GM12878 (cell line): ENCODE measurements around the gene KRTAP3-3. TPM values are rescaled to one million over a fixed set of nuclear protein-coding genes. Genes with fewer than 3 reads are reported as not detected.

Experiments
- ATAC-seq: fragments of 200-7000 bp; cut with Tn5 transposase; 3 replicates; pipeline ENCODE4 v1.9.1; 2020; ENCODE audit warnings: mild to moderate bottlenecking, moderate library complexity
- BruUV-seq: library from RNA; stranded (reverse); fragments of 400-500 nt; replicated peaks from 2 replicates; lab custom pipeline; 2021; lab: Mats Ljungman, UMichigan
- CTCF ChIA-PET: fragments of 300-600 bp; sonication (Branson Sonifier 250); formaldehyde crosslinking; extraction: SDS; loops from one replicate; lab custom pipeline; 2021; ENCODE audit warnings: inconsistent platforms; lab: Yijun Ruan, JAX
- POLR2A ChIA-PET: fragments of 350-600 bp; formaldehyde crosslinking; extraction: SDS; loops from one replicate; lab custom pipeline; 2021; ENCODE audit warnings: inconsistent platforms; lab: Charles Lee
- RAD21 ChIA-PET: fragments of 300-600 bp; sonication (Branson Sonifier 250); formaldehyde crosslinking; loops from one replicate; lab custom pipeline; 2023; ENCODE audit warnings: antibody characterized with exemption; ENCODE audit not compliant: unreplicated experiment; lab: Charles Lee
- SMC1A ChIA-PET: fragments of 300-600 bp; sonication (Branson Sonifier 250); formaldehyde crosslinking; loops from one replicate; lab custom pipeline; 2023; ENCODE audit not compliant: unreplicated experiment, uncharacterized antibody; lab: Charles Lee
- DNase-seq: peaks from one replicate; pipeline ENCODE4 v3.0.0-alpha.2; 2011; ENCODE audit warnings: low read depth, low spot score
- FAIRE-seq: peaks from 3 replicates; lab custom pipeline; 2011; peaks lifted over from hg19 to GRCh38; lab: Jason Lieb, UNC
- H2AFZ ChIP-seq: 2 replicates; pipeline ENCODE4 v1.6.0; 2011; ENCODE audit warnings: low read depth, low read length, control low read depth; ENCODE audit not compliant: control insufficient read depth
- H3K27ac ChIP-seq: 2 replicates; pipeline ENCODE4 v1.5.1; 2011; ENCODE audit warnings: control low read depth; ENCODE audit not compliant: control insufficient read depth, insufficient read depth
- H3K27me3 ChIP-seq, 2 experiments: replicated peaks in 1 of 2; 2 replicates each; pipeline versions ENCODE4 v1.6.0 to v1.6.1; 2011; ENCODE audit warnings: low read length in 1 of 2; ENCODE audit not compliant: control insufficient read depth in 2 of 2, insufficient read depth in 2 of 2
- H3K36me3 ChIP-seq, 2 experiments: 2 replicates each; pipeline ENCODE4 v1.5.1; 2011; ENCODE audit warnings: low read length in 1 of 2; ENCODE audit not compliant: control insufficient read depth in 2 of 2, insufficient read depth in 2 of 2
- H3K4me1 ChIP-seq: 2 replicates; pipeline ENCODE4 v1.6.1; 2011; ENCODE audit warnings: mild to moderate bottlenecking, low read length, moderate library complexity, mixed read lengths; ENCODE audit not compliant: control insufficient read depth, insufficient read depth
- H3K4me2 ChIP-seq: 2 replicates; pipeline ENCODE4 v1.6.0; 2011; ENCODE audit warnings: control low read depth; ENCODE audit not compliant: control insufficient read depth, insufficient read depth
- H3K4me3 ChIP-seq: fragments of 200-600 bp; sonication (generic); 2 replicates; pipeline ENCODE4 v1.5.1; 2016
- H3K79me2 ChIP-seq: 2 replicates; pipeline ENCODE4 v1.6.0; 2011; ENCODE audit warnings: low read length; ENCODE audit not compliant: control insufficient read depth, insufficient read depth
- H3K9ac ChIP-seq: 2 replicates; pipeline ENCODE4 v1.8.0; 2011; ENCODE audit warnings: low read length, control low read depth, mixed read lengths; ENCODE audit not compliant: control insufficient read depth, insufficient read depth
- H3K9me3 ChIP-seq: replicated peaks from 3 replicates; pipeline ENCODE4 v1.5.1; 2011; ENCODE audit warnings: mild to moderate bottlenecking, low read length; ENCODE audit not compliant: control insufficient read depth, insufficient read depth
- H4K20me1 ChIP-seq: 2 replicates; pipeline ENCODE4 v1.6.0; 2011; ENCODE audit not compliant: control insufficient read depth, insufficient read depth
- CHD1 ChIP-seq: IDR thresholded peaks from 2 replicates; pipeline ENCODE4 v1.6.1; 2012; ENCODE audit warnings: low read depth, low read length, improper control_type of control experiment
- EZH2 ChIP-seq: IDR thresholded peaks from 2 replicates; pipeline ENCODE4 v1.6.1; 2012; ENCODE audit warnings: low read depth, mild to moderate bottlenecking, control low read depth, inconsistent platforms, low read length, borderline replicate concordance; ENCODE audit not compliant: control insufficient read depth
- MYB ChIP-seq: fragments of 150-350 bp; IDR thresholded peaks from 2 replicates; pipeline ENCODE4 v1.6.1; 2014; ENCODE audit warnings: mild to moderate bottlenecking, low read depth, low read length, borderline replicate concordance
- PAX8 ChIP-seq: fragments of 450-650 bp; IDR thresholded peaks from 2 replicates; pipeline ENCODE4 v1.6.1; 2017; ENCODE audit warnings: mild to moderate bottlenecking, moderate library complexity
- SIX5 ChIP-seq: IDR thresholded peaks from 2 replicates; pipeline ENCODE4 v1.6.1; 2011; ENCODE audit warnings: mild to moderate bottlenecking, low read depth, low read length, moderate library complexity; ENCODE audit not compliant: severe bottlenecking
- SMAD5 ChIP-seq: IDR thresholded peaks from 2 replicates; pipeline ENCODE4 v1.6.1; 2016; ENCODE audit warnings: antibody characterized with exemption, low read depth
- WGBS: methylation state at CpG from one replicate; pipeline ENCODE4 v1.1.6; 2016; ENCODE audit warnings: low lambda C conversion rate; ENCODE audit not compliant: insufficient replicate concordance, insufficient coverage; ENCODE audit errors: missing lambda C conversion rate; 5-methylcytosine and 5-hydroxymethylcytosine counted together
- in situ Hi-C: fragments of 300-500 bp; cut with MboI; formaldehyde crosslinking; loops from 9 replicates; pipeline ENCODE4 v1.14.3; 2018; ENCODE audit warnings: mixed read lengths
- intact Hi-C: fragments of 100-400 bp; cut with micrococcal nuclease; formaldehyde crosslinking; loops from one replicate; pipeline ENCODE4 v1.14.2; 2022; ENCODE audit not compliant: unreplicated experiment
- polyA plus RNA-seq, 11 experiments: library from polyadenylated mRNA; depleted of rRNA in 4 of 11; unstranded in 6 of 11; stranded (reverse) in 5 of 11; fragments of >200 nt; fragmentation: Nextera tagmentation in 4 of 11; fragmentation: Illumina TruSeq in 1 of 11; extraction: Ambion mirVana in 4 of 11; extraction: Trizol in 1 of 11; gene quantifications; 1 replicate in 1 of 11; 2 replicates in 10 of 11; pipeline versions ENCODE4 v1.2.1 to v1.2.3, GENCODE V29; 2011 to 2016; ENCODE audit warnings: inconsistent platforms in 2 of 11, missing spikeins in 2 of 11, low read depth in 1 of 11
- total RNA-seq, 4 experiments: library from RNA; depleted of rRNA in 3 of 4; stranded (reverse); fragments of >200 nt in 3 of 4; fragmentation: Illumina TruSeq in 1 of 4; extraction: Trizol in 1 of 4; gene quantifications; 2 replicates each; pipeline versions ENCODE4 v1.2.1 to v1.2.3, GENCODE V29; 2013 to 2021
- TF ChIP-seq, protein P1 (sequence below): fragments of 450-650 bp; IDR thresholded peaks from 2 replicates; pipeline ENCODE4 v1.6.1; 2017; ENCODE audit warnings: mild to moderate bottlenecking, moderate library complexity
- TF ChIP-seq, protein P2 (sequence below): IDR thresholded peaks from 2 replicates; pipeline ENCODE4 v1.6.1; 2012; ENCODE audit warnings: low read depth, low read length, improper control_type of control experiment
- TF ChIP-seq, protein P3 (sequence below): fragments of 450-650 bp; IDR thresholded peaks from 2 replicates; pipeline ENCODE4 v1.6.1; 2017; ENCODE audit warnings: mild to moderate bottlenecking
- TF ChIP-seq, protein P4 (sequence below): fragments of 450-650 bp; IDR thresholded peaks from 2 replicates; pipeline ENCODE4 v1.6.1; 2018; ENCODE audit warnings: mild to moderate bottlenecking, low read depth, moderate library complexity; ENCODE audit not compliant: partially characterized antibody

KRTAP3-3 gene
- total and polyA plus RNA-seq, 10 of the 15 experiments (the other 5 are each of a cell fraction or from before 2014, with no cell fraction given), result not detected

DNA sequence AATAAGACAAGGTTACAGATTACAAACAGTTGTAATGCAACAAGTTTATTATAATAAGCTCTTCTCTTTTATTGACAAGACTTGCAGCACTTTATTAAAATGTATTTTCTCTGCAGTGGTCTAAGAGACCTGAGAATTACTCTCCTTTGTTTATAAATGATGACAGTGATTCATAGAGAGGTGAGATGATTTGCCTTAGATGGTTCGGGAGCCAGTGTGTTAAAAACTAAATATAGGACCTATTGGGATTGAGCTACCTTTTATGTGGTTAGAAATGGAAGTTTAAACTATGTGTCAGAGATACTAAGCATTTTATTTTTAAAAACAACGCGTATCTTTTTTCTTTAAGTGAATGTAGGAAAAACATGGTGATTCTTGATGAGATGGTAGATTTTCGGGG lies 2.9 kb upstream of the KRTAP3-3 start (continued):
- TF ChIP-seq, protein P1, sequence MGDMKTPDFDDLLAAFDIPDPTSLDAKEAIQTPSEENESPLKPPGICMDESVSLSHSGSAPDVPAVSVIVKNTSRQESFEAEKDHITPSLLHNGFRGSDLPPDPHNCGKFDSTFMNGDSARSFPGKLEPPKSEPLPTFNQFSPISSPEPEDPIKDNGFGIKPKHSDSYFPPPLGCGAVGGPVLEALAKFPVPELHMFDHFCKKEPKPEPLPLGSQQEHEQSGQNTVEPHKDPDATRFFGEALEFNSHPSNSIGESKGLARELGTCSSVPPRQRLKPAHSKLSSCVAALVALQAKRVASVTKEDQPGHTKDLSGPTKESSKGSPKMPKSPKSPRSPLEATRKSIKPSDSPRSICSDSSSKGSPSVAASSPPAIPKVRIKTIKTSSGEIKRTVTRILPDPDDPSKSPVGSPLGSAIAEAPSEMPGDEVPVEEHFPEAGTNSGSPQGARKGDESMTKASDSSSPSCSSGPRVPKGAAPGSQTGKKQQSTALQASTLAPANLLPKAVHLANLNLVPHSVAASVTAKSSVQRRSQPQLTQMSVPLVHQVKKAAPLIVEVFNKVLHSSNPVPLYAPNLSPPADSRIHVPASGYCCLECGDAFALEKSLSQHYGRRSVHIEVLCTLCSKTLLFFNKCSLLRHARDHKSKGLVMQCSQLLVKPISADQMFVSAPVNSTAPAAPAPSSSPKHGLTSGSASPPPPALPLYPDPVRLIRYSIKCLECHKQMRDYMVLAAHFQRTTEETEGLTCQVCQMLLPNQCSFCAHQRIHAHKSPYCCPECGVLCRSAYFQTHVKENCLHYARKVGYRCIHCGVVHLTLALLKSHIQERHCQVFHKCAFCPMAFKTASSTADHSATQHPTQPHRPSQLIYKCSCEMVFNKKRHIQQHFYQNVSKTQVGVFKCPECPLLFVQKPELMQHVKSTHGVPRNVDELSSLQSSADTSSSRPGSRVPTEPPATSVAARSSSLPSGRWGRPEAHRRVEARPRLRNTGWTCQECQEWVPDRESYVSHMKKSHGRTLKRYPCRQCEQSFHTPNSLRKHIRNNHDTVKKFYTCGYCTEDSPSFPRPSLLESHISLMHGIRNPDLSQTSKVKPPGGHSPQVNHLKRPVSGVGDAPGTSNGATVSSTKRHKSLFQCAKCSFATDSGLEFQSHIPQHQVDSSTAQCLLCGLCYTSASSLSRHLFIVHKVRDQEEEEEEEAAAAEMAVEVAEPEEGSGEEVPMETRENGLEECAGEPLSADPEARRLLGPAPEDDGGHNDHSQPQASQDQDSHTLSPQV, result no peak
- no peak for TF ChIP-seq SIX5

DNA sequence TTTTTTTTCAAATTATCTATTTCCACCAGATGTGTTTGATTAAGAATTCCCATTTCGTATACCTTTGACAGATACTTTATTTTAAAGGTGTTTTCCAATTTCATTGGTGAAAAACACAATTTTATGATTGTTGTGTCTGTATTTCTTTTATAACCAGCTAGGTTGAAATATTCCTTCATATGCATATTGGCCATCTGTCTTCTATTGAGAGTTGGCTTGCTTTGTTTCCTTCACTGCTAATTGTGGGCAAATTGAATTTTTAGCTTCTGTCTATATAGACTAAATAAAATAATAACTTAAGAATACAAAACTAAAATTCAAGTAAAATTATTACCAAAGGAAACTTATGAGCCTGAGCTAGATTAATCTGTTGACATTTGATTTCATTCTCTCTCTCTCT lies 1.2 kb upstream of the KRTAP3-3 start:
- FAIRE-seq (no peak), DNase-seq (no peak), ATAC-seq (no peak)
- Histone ChIP-seq H2AFZ (no peak overlapping the region), H3K27ac (no peak overlapping the region), H3K4me2 (no peak overlapping the region), H3K27me3 (peaks cover 0 to 8% of the 10 kb centered on the region in 2 experiments; a peak in 1 of 4 replicates), H3K4me1 (no peaks in the 10 kb centered on the region), H3K9me3 (no peaks in the 10 kb centered on the region), H3K4me3 (no peak overlapping the region), H3K79me2 (no peaks in the 10 kb centered on the region), H4K20me1 (no peaks in the 10 kb centered on the region), H3K36me3 (no peaks in the 10 kb centered on the region), H3K9ac (no peak overlapping the region)
- ChIA-PET CTCF (interaction anchor here (0.6 to 1.7 kb wide), 2 partner anchors 9 to 138 kb away, joined by 4 read pairs; no protein-coding TSS in a partner anchor), RAD21 (no interaction called here), POLR2A (no interaction called here), SMC1A (no interaction called here)
- intact Hi-C loops, result no loop called here
- in situ Hi-C loops, result no loop called here
- no TSS peak for BruUV-seq
- 0% methylated on average over 1 of the region's 1 CpG for WGBS
- no peak for TF ChIP-seq SMAD5
- TF ChIP-seq MYB, result no peak
- TF ChIP-seq, protein P2, sequence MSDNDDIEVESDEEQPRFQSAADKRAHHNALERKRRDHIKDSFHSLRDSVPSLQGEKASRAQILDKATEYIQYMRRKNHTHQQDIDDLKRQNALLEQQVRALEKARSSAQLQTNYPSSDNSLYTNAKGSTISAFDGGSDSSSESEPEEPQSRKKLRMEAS, result no peak
- no peak for TF ChIP-seq PAX8
- no peak for TF ChIP-seq EZH2
- TF ChIP-seq, protein P3, sequence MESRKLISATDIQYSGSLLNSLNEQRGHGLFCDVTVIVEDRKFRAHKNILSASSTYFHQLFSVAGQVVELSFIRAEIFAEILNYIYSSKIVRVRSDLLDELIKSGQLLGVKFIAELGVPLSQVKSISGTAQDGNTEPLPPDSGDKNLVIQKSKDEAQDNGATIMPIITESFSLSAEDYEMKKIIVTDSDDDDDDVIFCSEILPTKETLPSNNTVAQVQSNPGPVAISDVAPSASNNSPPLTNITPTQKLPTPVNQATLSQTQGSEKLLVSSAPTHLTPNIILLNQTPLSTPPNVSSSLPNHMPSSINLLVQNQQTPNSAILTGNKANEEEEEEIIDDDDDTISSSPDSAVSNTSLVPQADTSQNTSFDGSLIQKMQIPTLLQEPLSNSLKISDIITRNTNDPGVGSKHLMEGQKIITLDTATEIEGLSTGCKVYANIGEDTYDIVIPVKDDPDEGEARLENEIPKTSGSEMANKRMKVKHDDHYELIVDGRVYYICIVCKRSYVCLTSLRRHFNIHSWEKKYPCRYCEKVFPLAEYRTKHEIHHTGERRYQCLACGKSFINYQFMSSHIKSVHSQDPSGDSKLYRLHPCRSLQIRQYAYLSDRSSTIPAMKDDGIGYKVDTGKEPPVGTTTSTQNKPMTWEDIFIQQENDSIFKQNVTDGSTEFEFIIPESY, result no peak
- TF ChIP-seq CHD1, result no peak
- TF ChIP-seq, protein P4, sequence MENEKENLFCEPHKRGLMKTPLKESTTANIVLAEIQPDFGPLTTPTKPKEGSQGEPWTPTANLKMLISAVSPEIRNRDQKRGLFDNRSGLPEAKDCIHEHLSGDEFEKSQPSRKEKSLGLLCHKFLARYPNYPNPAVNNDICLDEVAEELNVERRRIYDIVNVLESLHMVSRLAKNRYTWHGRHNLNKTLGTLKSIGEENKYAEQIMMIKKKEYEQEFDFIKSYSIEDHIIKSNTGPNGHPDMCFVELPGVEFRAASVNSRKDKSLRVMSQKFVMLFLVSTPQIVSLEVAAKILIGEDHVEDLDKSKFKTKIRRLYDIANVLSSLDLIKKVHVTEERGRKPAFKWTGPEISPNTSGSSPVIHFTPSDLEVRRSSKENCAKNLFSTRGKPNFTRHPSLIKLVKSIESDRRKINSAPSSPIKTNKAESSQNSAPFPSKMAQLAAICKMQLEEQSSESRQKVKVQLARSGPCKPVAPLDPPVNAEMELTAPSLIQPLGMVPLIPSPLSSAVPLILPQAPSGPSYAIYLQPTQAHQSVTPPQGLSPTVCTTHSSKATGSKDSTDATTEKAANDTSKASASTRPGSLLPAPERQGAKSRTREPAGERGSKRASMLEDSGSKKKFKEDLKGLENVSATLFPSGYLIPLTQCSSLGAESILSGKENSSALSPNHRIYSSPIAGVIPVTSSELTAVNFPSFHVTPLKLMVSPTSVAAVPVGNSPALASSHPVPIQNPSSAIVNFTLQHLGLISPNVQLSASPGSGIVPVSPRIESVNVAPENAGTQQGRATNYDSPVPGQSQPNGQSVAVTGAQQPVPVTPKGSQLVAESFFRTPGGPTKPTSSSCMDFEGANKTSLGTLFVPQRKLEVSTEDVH, result no peak
